ENCODE results near the gene KIAA1958. TPM values are rescaled to one million over a fixed set of nuclear protein-coding genes. Genes with fewer than 3 reads are reported as not detected.
"Not testable (repeated sequence)": the region's sequence is repeated elsewhere in the genome, so short reads cannot be mapped to it uniquely, and the experiment has no call there.

KIAA1958 gene
- total and polyA plus RNA-seq, 10 of the 15 experiments (the other 5 are each of a cell fraction or from before 2014, with no cell fraction given): 0.53 to 8.7 (median 4.0) TPM

DNA sequence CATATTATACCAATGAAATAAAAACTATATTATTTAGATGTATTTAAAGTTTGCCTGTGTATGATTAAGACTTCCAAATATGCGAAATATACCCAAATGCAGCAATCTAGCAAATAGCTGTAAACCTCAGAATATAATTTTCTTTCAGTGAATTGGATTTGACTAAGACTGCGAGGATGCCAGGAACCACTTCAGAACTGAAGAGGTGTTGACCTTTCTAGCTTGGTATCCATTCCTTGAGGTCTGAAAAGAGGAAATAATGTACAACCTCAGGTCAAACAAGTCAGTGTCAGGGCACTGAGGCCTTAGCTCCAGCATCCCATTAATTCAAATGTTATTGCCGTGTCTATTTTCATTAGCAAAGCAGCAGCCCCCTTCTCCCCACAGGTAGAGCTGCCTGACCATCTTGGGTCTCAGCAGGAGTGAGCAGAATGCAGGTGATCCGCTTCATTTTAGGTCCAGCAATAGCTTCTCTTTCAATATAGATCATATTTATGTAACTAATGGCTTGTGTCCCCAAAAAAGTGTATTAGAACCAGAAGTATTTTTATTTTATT, 100.0 kb downstream of the KIAA1958 start:
- ATAC-seq: no peak
- H3K4me1 ChIP-seq (ENCODE audit: control insufficient read depth, insufficient read depth, low read length): no peaks in the 10 kb centered on the region
- WGBS (ENCODE audit: insufficient coverage, insufficient replicate concordance, low lambda C conversion rate, missing lambda C conversion rate): 77% methylated on average over 4 of the region's 4 CpGs
- no TSS peak for BruUV-seq (replicated peaks)
- H4K20me1 ChIP-seq (ENCODE audit: control insufficient read depth, insufficient read depth): no peaks in the 10 kb centered on the region
- no peaks in the 10 kb centered on the region for H3K36me3 ChIP-seq (ENCODE audit: control insufficient read depth in 2 of 2, insufficient read depth in 2 of 2, low read length in 1 of 2)
- H3K9ac ChIP-seq (ENCODE audit: control insufficient read depth, insufficient read depth, low read length): no peak overlapping the region
- no peak for DNase-seq (ENCODE audit: low read depth, low spot score)
- ChIA-PET CTCF (interaction anchor here (1.1 kb wide), 1 partner anchor 10 kb away, joined by 5 read pairs; no protein-coding TSS in a partner anchor), SMC1A (ENCODE audit: uncharacterized antibody, unreplicated experiment) (no interaction called here), RAD21 (ENCODE audit: unreplicated experiment) (interaction anchor here (0.9 kb wide), 1 partner anchor 505 kb away, joined by 3 read pairs; no protein-coding TSS in a partner anchor), POLR2A (interaction anchor here (0.6 kb wide), 1 partner anchor 133 kb away, joined by 6 read pairs; no protein-coding TSS in a partner anchor)
- no peak overlapping the region for H3K4me3 ChIP-seq
- H3K27ac ChIP-seq (ENCODE audit: control insufficient read depth, insufficient read depth): no peak overlapping the region
- no peaks in the 10 kb centered on the region for H3K9me3 ChIP-seq (replicated peaks; ENCODE audit: control insufficient read depth, insufficient read depth, low read length)
- no peak overlapping the region for H3K4me2 ChIP-seq (ENCODE audit: control insufficient read depth, insufficient read depth)
- no peak for FAIRE-seq
- TF ChIP-seq SMC3 (IDR thresholded peaks at IDR 0.05; ENCODE audit: borderline replicate concordance, low read length) (no peak), RAD51 (IDR thresholded peaks at IDR 0.05) (no peak)
- TF ChIP-seq, protein P1, sequence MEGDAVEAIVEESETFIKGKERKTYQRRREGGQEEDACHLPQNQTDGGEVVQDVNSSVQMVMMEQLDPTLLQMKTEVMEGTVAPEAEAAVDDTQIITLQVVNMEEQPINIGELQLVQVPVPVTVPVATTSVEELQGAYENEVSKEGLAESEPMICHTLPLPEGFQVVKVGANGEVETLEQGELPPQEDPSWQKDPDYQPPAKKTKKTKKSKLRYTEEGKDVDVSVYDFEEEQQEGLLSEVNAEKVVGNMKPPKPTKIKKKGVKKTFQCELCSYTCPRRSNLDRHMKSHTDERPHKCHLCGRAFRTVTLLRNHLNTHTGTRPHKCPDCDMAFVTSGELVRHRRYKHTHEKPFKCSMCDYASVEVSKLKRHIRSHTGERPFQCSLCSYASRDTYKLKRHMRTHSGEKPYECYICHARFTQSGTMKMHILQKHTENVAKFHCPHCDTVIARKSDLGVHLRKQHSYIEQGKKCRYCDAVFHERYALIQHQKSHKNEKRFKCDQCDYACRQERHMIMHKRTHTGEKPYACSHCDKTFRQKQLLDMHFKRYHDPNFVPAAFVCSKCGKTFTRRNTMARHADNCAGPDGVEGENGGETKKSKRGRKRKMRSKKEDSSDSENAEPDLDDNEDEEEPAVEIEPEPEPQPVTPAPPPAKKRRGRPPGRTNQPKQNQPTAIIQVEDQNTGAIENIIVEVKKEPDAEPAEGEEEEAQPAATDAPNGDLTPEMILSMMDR (IDR thresholded peaks at IDR 0.05 in 2 of 3, conservative IDR thresholded peaks at IDR 0.05 in 1 of 3; ENCODE audit: control insufficient read depth in 2 of 3, extremely low read depth in 1 of 3, insufficient read depth in 1 of 3, low read depth in 3 of 3, low read length in 3 of 3): no peak
- TF ChIP-seq, protein P2, sequence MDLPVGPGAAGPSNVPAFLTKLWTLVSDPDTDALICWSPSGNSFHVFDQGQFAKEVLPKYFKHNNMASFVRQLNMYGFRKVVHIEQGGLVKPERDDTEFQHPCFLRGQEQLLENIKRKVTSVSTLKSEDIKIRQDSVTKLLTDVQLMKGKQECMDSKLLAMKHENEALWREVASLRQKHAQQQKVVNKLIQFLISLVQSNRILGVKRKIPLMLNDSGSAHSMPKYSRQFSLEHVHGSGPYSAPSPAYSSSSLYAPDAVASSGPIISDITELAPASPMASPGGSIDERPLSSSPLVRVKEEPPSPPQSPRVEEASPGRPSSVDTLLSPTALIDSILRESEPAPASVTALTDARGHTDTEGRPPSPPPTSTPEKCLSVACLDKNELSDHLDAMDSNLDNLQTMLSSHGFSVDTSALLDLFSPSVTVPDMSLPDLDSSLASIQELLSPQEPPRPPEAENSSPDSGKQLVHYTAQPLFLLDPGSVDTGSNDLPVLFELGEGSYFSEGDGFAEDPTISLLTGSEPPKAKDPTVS (IDR thresholded peaks at IDR 0.05; ENCODE audit: low read depth, low read length): no peak
- in situ Hi-C loops (cut with MboI) (no loop called here), intact Hi-C loops (cut with micrococcal nuclease; ENCODE audit: unreplicated experiment) (no loop called here)
- no peak overlapping the region for H2AFZ ChIP-seq (ENCODE audit: control insufficient read depth, low read depth, low read length)
- H3K79me2 ChIP-seq (ENCODE audit: control insufficient read depth, insufficient read depth, low read length): no peaks in the 10 kb centered on the region
- H3K27me3 ChIP-seq (replicated peaks in 1 of 2; ENCODE audit: control insufficient read depth in 2 of 2, insufficient read depth in 2 of 2, low read length in 1 of 2): no peaks in the 10 kb centered on the region

DNA sequence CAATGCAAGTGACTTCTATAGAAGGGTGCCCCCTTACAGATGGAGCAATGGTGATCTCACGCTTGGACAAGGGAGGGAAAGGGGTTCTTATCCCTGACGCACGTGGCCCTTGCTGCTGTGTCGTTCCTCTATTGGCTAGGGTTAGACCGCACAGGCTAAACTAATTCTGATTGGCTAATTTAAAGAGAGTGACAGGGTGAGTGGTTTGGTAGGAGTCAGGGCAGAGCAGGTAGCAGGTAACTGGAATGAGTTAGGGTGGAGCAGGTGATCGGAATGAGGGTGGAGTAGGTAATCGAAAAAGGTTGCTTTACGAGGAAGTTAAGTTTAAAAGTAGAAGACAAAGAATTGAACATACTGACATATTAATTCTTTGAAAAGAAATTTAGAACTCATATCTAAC, 105.2 kb downstream of the KIAA1958 start:
- H3K36me3 ChIP-seq (ENCODE audit: control insufficient read depth in 2 of 2, insufficient read depth in 2 of 2, low read length in 1 of 2); H3K4me2 ChIP-seq (ENCODE audit: control insufficient read depth, insufficient read depth); H3K4me3 ChIP-seq; H2AFZ ChIP-seq (ENCODE audit: control insufficient read depth, low read depth, low read length); SMC1A ChIA-PET (ENCODE audit: uncharacterized antibody, unreplicated experiment); CTCF ChIA-PET; FAIRE-seq; H3K9ac ChIP-seq (ENCODE audit: control insufficient read depth, insufficient read depth, low read length); DNase-seq (ENCODE audit: low read depth, low spot score); BruUV-seq (replicated peaks); RAD21 ChIA-PET (ENCODE audit: unreplicated experiment); intact Hi-C loops (cut with micrococcal nuclease; ENCODE audit: unreplicated experiment); H3K79me2 ChIP-seq (ENCODE audit: control insufficient read depth, insufficient read depth, low read length); H4K20me1 ChIP-seq (ENCODE audit: control insufficient read depth, insufficient read depth); H3K27me3 ChIP-seq (replicated peaks in 1 of 2; ENCODE audit: control insufficient read depth in 2 of 2, insufficient read depth in 2 of 2, low read length in 1 of 2); H3K9me3 ChIP-seq (replicated peaks; ENCODE audit: control insufficient read depth, insufficient read depth, low read length); H3K27ac ChIP-seq (ENCODE audit: control insufficient read depth, insufficient read depth); POLR2A ChIA-PET; H3K4me1 ChIP-seq (ENCODE audit: control insufficient read depth, insufficient read depth, low read length); ATAC-seq; in situ Hi-C loops (cut with MboI): not testable (repeated sequence)
- 84% methylated on average over 8 of the region's 8 CpGs for WGBS (ENCODE audit: insufficient coverage, insufficient replicate concordance, low lambda C conversion rate, missing lambda C conversion rate)

All from GM12878 (cell line).